RWPE1 (cell line): ENCODE data around the gene ACTN1.

Source experiments
- CTCF ChIA-PET: fragments of 350-600 bp; sonication (Branson Sonifier 250); formaldehyde crosslinking; extraction: SDS; loops from one replicate; lab custom pipeline; 2021; lab: Yijun Ruan, JAX
- POLR2A ChIA-PET: fragments of 400-600 bp; formaldehyde crosslinking; extraction: SDS; loops from one replicate; lab custom pipeline; 2020; ENCODE audit warnings: antibody characterized with exemption; ENCODE audit not compliant: low non-redundant PET; lab: Yijun Ruan, JAX
- DNase-seq: peaks from one replicate; pipeline ENCODE4 v3.0.0; 2012; ENCODE audit warnings: low spot score
- H3K27ac ChIP-seq: fragments of 450-650 bp; 2 replicates; pipeline ENCODE4 v1.5.1; 2017
- TF ChIP-seq, protein P1 (sequence below): fragments of 450-650 bp; conservative IDR thresholded peaks from 2 replicates; pipeline ENCODE4 v1.5.1; 2017; ENCODE audit warnings: low read depth, mild to moderate bottlenecking

The ACTN1 gene

GRCh38 chr14:68961781-68962584, 17.1 kb downstream of the ACTN1 start:
- POLR2A ChIA-PET: no interaction called here
- DNase-seq: peak; percentile 88
- H3K27ac ChIP-seq: peak overlapping the region; percentile 73
- CTCF ChIA-PET: interaction anchor here (0.6 to 1.1 kb wide), 3 partner anchors 20 to 94 kb away, joined by 3 read pairs; no protein-coding TSS in a partner anchor
- TF ChIP-seq, protein P1, sequence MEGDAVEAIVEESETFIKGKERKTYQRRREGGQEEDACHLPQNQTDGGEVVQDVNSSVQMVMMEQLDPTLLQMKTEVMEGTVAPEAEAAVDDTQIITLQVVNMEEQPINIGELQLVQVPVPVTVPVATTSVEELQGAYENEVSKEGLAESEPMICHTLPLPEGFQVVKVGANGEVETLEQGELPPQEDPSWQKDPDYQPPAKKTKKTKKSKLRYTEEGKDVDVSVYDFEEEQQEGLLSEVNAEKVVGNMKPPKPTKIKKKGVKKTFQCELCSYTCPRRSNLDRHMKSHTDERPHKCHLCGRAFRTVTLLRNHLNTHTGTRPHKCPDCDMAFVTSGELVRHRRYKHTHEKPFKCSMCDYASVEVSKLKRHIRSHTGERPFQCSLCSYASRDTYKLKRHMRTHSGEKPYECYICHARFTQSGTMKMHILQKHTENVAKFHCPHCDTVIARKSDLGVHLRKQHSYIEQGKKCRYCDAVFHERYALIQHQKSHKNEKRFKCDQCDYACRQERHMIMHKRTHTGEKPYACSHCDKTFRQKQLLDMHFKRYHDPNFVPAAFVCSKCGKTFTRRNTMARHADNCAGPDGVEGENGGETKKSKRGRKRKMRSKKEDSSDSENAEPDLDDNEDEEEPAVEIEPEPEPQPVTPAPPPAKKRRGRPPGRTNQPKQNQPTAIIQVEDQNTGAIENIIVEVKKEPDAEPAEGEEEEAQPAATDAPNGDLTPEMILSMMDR: no peak

DNA sequence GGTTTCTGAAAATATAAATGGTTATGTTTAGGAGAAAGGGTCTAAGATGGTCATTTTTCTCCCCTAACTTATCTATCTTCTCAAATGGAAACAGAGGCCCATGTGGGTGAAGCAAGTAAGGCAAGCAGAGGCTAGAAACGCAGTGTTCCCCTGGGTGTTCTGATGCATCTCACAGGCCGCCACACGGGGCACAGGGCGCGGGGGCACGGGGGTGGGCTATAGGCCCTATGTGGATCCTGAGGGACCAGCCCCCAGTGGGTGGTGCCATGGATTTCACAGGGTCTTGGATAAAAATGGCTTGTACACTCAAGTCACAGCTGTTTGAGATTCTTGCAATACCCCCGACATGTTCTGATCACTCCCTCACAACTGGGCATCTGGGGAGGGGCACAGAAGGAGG, 17.7 kb downstream of the ACTN1 start:
- CTCF ChIA-PET: interaction anchor here (0.6 to 1.1 kb wide), 2 partner anchors 19 to 55 kb away, joined by 3 read pairs; no protein-coding TSS in a partner anchor
- TF ChIP-seq, protein P1: no peak
- no peak for DNase-seq
- H3K27ac ChIP-seq: peak overlapping the region; percentile 73
- POLR2A ChIA-PET: no interaction called here

DNA sequence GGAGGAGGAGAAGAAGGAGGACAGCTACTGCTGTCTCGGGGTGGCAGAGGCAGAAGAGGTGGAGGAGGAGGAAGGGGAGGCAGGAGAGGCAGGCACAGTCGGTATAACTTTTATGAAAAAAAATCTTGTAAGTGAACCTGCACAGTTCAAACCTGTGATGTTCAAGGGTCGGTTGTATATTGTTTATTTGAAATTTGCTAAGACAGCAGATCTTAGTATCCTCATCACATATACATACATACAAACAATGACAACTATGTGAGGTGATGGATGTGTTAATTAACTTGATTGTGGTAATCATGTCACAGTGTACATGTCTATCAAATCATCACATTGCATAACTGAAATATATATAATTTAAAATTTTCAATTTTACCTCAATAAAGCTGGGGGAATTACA, 19.0 kb downstream of the ACTN1 start:
- ChIA-PET POLR2A (no interaction called here), CTCF (interaction anchor here (0.6 kb wide), 1 partner anchor 97 kb away, joined by 3 read pairs; no protein-coding TSS in a partner anchor)
- no peak overlapping the region for H3K27ac ChIP-seq
- DNase-seq: no peak
- TF ChIP-seq, protein P1: no peak

DNA sequence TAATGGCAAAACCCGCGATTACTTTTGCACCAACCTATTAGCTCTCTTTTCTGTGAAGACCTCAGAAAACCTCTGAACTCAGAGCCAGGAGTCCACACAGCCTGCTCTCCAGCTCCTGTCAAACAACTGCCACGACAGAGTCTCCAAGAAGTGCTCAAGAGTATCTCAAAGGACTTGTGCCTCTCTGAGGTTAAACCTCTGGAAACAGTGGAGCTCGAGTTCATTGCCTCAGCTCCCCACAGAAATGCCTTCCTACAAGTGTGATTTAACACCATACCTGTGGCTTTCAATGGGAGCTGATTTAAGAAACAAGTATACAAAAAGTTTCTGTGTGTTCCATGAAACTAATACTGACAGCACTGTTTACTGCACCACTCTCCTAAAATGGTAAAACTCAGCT, 20.1 kb downstream of the ACTN1 start:
- DNase-seq: no peak
- POLR2A ChIA-PET: no interaction called here
- peak overlapping the region; percentile 77 for H3K27ac ChIP-seq

GRCh38 chr14:68958553-68958952, 20.5 kb downstream of the ACTN1 start:
- TF ChIP-seq, protein P1: no peak
- ChIA-PET CTCF (interaction anchor here (0.7 kb wide), 1 partner anchor 1040 kb away, joined by 3 read pairs; no protein-coding TSS in a partner anchor), POLR2A (no interaction called here)
- H3K27ac ChIP-seq: peak overlapping the region; percentile 77
- DNase-seq: no peak

More for the DNA sequence above, 20.1 kb downstream of the ACTN1 start:
- CTCF ChIA-PET: interaction anchor here (0.7 kb wide), 2 partner anchors 116 to 1040 kb away, joined by 3 to 5 read pairs; no protein-coding TSS in a partner anchor
- TF ChIP-seq, protein P1: no peak

- CTCF ChIA-PET: interaction anchor here (0.6 to 0.9 kb wide), 2 partner anchors 16 to 616 kb away, joined by 3 to 4 read pairs; no protein-coding TSS in a partner anchor
- H3K27ac ChIP-seq: peak overlapping the region; percentile 77
- POLR2A ChIA-PET: no interaction called here
- TF ChIP-seq, protein P1: no peak
- no peak for DNase-seq
These were observed 21.3 kb downstream of the ACTN1 start for GRCh38 chr14:68957775-68958174.
